ENCODE measurements around the gene PLPP1. TPM values are rescaled to one million over a fixed set of nuclear protein-coding genes. Genes with fewer than 3 reads are reported as not detected.

Gene PLPP1
- total RNA-seq, 1 experiment from 2014 or later: 10.5 TPM

- DNase-seq (ENCODE audit: low read depth, low spot score) (no peak), ATAC-seq (no peak)
- intact Hi-C loops (cut with micrococcal nuclease): no loop called here
- BruUV-seq (replicated peaks): no TSS peak
- Histone ChIP-seq H2AFZ (ENCODE audit: low read depth, low read length, poor library complexity, severe bottlenecking) (no peak overlapping the region), H3K4me1 (ENCODE audit: control insufficient read depth in 1 of 2, insufficient read depth in 2 of 2, low read length in 2 of 2) (no peaks in the 10 kb centered on the region), H3K4me2 (ENCODE audit: low read length) (no peak overlapping the region), H3K4me3 (replicated peaks in 1 of 2; ENCODE audit: low read depth in 1 of 2, low read length in 2 of 2) (no peak overlapping the region), H3K27ac (ENCODE audit: low read depth, low read length) (no peak overlapping the region), H3K36me3 (ENCODE audit: control insufficient read depth in 1 of 2, insufficient read depth in 2 of 2, low read length in 2 of 2) (no peaks in the 10 kb centered on the region), H3K79me2 (ENCODE audit: insufficient read depth, low read length) (no peaks in the 10 kb centered on the region), H4K20me1 (ENCODE audit: insufficient read depth) (no peaks in the 10 kb centered on the region), H3K9me3 (ENCODE audit: control insufficient read depth in 1 of 2, insufficient read depth in 1 of 2, low read depth in 1 of 2, low read length in 2 of 2) (no peaks in the 10 kb centered on the region), H3K9ac (ENCODE audit: low read length) (no peak overlapping the region), H3K9me2 (ENCODE audit: insufficient read depth) (no peaks in the 10 kb centered on the region), H3K27me3 (ENCODE audit: insufficient read depth, low read length) (no peaks in the 10 kb centered on the region)
- ChIA-PET POLR2A (no interaction called here), CTCF (no interaction called here), RAD21 (ENCODE audit: low non-redundant PET in 1 of 2, low total read pairs in 2 of 2, uncharacterized antibody in 2 of 2, unreplicated experiment in 2 of 2) (no interaction called here)
- TF ChIP-seq TCF7L2 (IDR thresholded peaks at IDR 0.05; ENCODE audit: borderline replicate concordance, extremely low read depth, insufficient read depth, insufficient read length) (no peak), SRF (IDR thresholded peaks at IDR 0.05; ENCODE audit: low read depth) (no peak), ELF1 (IDR thresholded peaks at IDR 0.05; ENCODE audit: borderline replicate concordance, low read depth) (no peak), CBX3 (IDR thresholded peaks at IDR 0.05; ENCODE audit: low read depth) (no peak), SIN3A (IDR thresholded peaks at IDR 0.05; ENCODE audit: low read depth) (no peak), POLR2A (IDR thresholded peaks at IDR 0.05; ENCODE audit: borderline replicate concordance, extremely low read depth, insufficient read depth, insufficient read length) (no peak)
These were observed 41.9 kb upstream of the PLPP1 start for GRCh38 chr5:55576661-55577060.

- H3K4me2 ChIP-seq (ENCODE audit: low read length): no peak overlapping the region
- no peaks in the 10 kb centered on the region for H3K4me1 ChIP-seq (ENCODE audit: control insufficient read depth in 1 of 2, insufficient read depth in 2 of 2, low read length in 2 of 2)
- no peak overlapping the region for H3K9ac ChIP-seq (ENCODE audit: low read length)
- no peak overlapping the region for H3K4me3 ChIP-seq (replicated peaks in 1 of 2; ENCODE audit: low read depth in 1 of 2, low read length in 2 of 2)
- POLR2A ChIA-PET: no interaction called here
- RAD21 ChIA-PET (ENCODE audit: low non-redundant PET in 1 of 2, low total read pairs in 2 of 2, uncharacterized antibody in 2 of 2, unreplicated experiment in 2 of 2): no interaction called here
- no peak for ATAC-seq
- no peaks in the 10 kb centered on the region for H3K36me3 ChIP-seq (ENCODE audit: control insufficient read depth in 1 of 2, insufficient read depth in 2 of 2, low read length in 2 of 2)
- no peak overlapping the region for H3K27ac ChIP-seq (ENCODE audit: low read depth, low read length)
- no peaks in the 10 kb centered on the region for H3K9me2 ChIP-seq (ENCODE audit: insufficient read depth)
- H2AFZ ChIP-seq (ENCODE audit: low read depth, low read length, poor library complexity, severe bottlenecking): peak overlapping the region; percentile 39
- H4K20me1 ChIP-seq (ENCODE audit: insufficient read depth): no peaks in the 10 kb centered on the region
- no peak for TF ChIP-seq YY1 (IDR thresholded peaks at IDR 0.05; ENCODE audit: extremely low read depth, insufficient replicate concordance, low read depth, low read length)
- no peak for TF ChIP-seq ELF1 (IDR thresholded peaks at IDR 0.05; ENCODE audit: borderline replicate concordance, low read depth)
- no peaks in the 10 kb centered on the region for H3K79me2 ChIP-seq (ENCODE audit: insufficient read depth, low read length)
- intact Hi-C loops (cut with micrococcal nuclease): no loop called here
- H3K27me3 ChIP-seq (ENCODE audit: insufficient read depth, low read length): no peaks in the 10 kb centered on the region
- H3K9me3 ChIP-seq (ENCODE audit: control insufficient read depth in 1 of 2, insufficient read depth in 1 of 2, low read depth in 1 of 2, low read length in 2 of 2): no peaks in the 10 kb centered on the region
- CTCF ChIA-PET: no interaction called here
- no TSS peak for BruUV-seq (replicated peaks)
- DNase-seq (ENCODE audit: low read depth, low spot score): no peak
These were observed 41.2 kb upstream of the PLPP1 start for GRCh38 chr5:55575815-55576583.

All from HCT116 (cell line).